Activated gamma-delta T cell treated with Interleukin-2 at 50 U/mL for 16 hours (primary cell): Measurements from ENCODE around the gene DMBT1.

Experiments
- DNase-seq: peaks from one replicate; pipeline ENCODE4 v3.0.0-alpha.2; 2020

Gene DMBT1

DNA sequence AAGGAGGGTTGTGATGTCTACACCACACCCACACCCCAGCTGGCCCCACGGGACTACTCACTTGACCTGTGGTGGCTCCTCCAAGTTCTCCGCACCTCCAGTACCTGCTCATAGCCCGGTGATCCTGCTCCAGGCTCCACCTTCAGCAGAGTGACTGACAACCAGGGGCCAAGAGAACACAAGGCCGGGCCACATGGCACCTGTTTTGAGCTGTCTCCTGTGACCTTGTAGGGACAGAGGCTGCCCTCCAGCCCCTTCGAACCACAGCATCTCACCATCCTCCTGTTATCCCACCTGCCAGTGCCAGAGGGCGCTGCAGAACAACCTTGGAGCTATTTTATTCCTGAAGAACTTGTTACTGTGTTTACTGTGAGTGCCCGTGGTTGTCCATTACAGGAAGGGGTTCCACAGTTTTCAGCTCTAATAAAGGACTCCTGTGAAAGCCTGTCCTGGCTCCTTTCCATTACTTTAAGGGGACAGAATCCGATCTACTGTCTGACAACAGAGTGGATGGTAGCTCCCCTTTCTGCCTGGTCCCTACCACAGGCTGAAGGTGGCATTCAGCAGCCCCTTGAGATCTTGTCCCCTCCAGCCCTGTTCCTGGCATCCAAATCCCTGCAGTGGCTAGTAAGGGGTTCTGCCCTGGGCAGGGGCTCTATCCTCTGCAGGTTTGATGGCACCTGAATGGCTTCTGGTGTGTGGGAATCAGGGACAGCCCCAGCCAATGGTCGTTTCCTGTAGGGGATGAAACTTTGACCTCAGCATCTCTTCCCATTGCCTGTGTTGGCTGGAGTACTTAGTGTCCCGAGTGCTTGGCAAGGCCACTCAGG lies 88.3 kb downstream of the DMBT1 start:
- DNase-seq, result no peak

DNA sequence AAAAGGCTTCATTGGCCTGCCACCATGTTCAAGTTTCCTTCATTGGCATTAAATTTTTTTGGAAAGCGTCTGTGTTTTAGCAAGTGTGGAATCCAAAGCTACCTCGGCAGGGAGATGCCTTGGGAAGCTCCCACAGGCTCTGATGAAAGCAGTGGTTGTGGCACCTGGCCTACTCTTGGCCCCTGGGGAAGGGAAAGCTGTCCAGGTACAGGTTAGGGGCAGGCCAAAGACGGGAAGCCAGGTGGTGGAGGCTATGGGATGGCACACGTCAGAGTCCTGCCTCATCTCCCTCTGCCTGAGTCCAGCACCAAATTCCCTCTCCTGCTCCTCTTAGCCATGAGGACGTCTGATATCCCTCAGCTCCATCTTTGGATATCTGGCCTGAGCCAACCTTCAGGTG lies 89.3 kb downstream of the DMBT1 start:
- no peak for DNase-seq

- no peak for DNase-seq
Measured at GRCh38 chr10:122650331-122650730, 89.8 kb downstream of the DMBT1 start.

- DNase-seq, result no peak
Measured at GRCh38 chr10:122655524-122656307, 95.2 kb downstream of the DMBT1 start.

GRCh38 chr10:122656308-122656705 lies 95.8 kb downstream of the DMBT1 start:
- no peak for DNase-seq

GRCh38 chr10:122656741-122657140 lies 96.2 kb downstream of the DMBT1 start:
- no peak for DNase-seq

DNA sequence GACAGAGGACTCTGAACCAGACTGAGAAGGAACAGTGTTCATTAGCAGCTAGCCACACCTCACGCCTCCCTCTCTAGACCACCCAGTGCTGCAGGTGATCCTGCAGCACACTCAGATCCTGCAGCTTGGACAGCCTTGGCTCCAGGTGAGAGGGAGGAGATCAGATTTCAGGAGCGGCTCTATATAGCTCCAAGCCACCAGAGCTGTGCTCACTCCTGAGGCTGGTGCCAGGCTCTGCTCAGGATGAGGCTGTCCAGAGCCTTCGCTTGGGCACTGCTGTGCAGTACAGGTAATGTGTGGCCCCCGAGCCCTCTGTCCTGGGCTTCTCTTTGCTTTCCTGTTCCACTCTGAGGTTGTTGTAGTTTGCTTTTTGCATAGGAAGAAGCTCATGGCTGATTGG lies 96.7 kb downstream of the DMBT1 start:
- DNase-seq, result no peak

GRCh38 chr10:122657729-122658128 lies 97.2 kb downstream of the DMBT1 start:
- no peak for DNase-seq

DNA sequence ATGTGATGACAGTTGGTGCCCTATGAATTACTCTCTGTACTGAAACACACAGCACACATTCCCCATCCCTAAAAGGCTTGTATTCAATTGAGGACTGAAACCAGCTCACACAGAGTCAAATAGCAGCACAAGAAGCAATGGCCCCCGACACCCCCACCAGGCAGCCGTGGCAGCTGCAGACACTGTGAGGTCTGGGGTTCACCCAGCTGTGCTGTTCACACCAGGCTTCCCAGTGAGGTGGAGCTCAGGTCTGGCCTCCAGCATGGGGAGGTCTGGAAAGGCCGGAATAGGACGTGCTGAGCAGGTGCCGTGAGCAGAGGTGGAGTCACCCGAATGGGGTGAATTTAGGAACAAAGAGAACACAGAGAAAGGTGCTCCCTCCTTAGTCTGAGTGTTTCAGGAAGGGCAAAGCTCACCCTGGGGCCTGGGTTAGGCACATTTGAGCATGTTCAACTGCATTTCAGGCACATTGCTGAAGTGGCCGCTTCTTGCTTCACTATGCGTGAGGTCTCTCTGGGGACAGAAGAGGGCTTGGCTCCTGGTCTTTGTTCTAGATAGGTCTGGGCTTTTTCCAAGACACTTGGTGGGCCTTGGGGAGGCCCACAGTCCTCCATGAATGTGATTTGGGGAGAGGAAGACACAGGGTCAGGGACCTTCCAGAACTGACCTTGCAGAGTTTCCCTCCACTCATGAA lies 97.9 kb downstream of the DMBT1 start:
- no peak for DNase-seq

GRCh38 chr10:122659126-122659525 lies 98.6 kb downstream of the DMBT1 start:
- no peak for DNase-seq

DNA sequence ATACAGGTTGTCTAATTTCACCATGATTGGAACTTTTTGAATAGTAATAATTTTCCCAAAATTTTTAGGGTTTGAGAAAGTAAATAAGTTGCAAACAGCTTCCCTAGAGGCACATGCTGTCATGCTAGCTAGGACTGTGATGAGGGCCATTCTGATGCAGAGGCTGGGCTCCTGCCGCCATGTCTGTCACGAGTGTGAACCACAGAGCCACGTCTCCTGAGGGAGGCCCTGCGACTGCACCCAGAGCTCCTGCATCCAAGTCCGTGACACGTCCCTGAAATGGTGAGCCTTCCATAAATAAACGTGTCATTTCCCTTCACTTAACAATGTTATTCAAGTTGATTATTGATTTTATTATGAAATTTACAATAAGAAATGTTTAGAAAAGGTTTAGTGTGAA lies 99.1 kb downstream of the DMBT1 start:
- DNase-seq, result no peak

DNA sequence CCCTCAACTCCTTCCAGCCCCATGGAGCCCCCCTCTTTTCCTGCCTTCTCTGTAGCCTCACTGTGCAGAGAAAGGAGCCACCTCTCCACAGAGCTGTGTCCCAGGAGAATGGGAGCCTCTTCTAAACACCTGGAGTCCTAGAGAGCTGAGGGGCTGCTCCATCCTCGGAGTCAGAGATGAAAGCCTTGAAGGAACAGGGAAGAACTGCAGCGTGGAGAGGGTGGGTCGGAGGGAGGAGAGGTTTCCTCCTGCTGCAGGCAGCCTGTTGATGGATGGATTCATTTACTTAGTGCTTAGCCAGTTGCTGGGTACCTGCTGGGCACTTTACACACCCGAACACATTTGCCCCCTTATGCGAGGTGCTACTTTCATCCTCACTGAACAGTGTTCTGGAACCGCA lies 100.1 kb downstream of the DMBT1 start:
- DNase-seq, result no peak

DNA sequence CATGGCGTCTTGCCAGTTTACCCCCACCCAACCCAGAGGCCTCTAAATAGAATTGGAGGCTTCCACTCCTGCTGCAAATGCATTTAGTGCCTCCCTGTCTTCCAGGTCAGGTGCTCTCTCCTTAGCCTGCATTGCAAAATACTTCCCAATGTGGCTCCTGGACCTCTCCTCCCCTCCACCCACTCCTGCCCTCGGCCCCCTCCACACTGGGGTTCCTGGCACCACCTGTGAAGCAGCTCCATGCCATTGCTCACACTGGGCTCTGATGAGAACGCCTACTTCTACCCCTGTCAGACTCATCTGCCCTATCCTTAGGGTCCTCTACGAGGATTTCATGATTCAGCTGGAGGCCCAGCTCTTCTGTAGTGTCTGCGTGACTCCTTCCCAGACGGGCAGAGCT lies 101.7 kb downstream of the DMBT1 start:
- DNase-seq, result no peak

DNA sequence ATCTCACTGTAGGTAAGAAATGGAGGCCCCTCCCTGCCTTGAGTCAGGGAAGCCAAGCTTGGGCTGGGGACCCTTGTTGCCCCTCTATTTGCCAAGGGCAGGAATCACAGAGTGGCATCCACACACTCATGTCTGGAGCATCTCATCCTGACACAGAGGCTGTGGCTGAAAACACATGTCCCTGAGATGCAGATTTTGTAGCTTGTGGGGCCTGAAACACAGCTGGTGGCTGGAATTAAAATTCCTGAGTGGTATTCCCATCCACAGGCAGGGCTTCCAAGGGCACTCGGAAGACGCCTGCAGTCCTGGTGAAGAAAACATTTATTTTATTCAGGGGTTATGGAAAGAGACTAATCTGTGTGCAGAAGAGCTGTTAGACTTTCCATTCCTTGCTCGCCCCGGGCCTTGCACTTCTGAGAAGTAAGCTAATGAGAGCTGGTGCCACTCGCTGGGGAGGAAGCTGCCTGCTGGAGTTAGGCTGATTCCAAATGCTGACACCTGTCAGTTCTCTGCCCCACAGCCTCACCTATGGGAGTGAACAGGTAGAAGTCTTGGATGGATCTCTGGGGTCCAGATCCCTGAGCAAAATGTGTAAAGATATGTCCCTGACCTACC lies 103.1 kb downstream of the DMBT1 start:
- no peak for DNase-seq

DNA sequence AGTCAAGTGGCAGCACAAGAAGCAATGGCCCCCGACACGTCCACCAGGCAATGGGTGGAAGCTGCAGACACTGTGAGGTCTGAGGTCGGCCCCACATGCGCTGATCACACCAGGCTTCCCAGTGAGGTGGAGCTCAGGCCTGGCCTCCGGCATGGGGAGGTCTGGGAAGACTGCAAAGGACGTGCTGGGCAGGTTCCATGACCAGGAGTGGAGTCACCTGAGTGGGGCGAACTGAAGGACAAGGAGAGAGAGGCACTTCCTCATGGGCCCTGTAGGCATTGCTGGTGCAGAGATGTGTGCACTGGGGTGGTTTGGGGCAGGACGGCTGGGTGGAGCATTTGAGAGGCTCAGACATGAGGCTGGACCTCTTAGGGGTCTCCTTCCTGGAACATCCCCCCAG lies 103.9 kb downstream of the DMBT1 start:
- DNase-seq, result no peak

GRCh38 chr10:122665329-122665860 lies 104.8 kb downstream of the DMBT1 start:
- DNase-seq, result no peak

- no peak for DNase-seq
Measured at GRCh38 chr10:122665946-122666345, 105.4 kb downstream of the DMBT1 start.

DNA sequence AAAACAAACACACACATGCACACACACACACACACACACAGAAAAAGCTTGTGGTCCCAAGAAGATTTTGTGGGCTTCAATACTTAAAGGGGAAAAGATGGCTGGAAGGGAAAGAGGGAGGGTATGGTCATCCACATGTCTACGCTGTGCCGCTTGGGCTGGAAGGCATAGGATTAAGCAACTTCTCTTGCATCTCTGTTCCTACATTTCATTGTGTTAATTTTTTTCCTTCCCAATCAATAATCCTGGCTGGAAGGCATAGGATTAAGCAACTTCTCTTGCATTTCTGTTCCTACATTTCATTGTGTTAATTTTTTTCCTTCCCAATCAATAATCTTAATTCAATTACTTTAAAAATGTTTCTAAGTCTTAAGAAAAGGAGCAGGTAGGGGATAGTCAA lies 108.5 kb downstream of the DMBT1 start:
- DNase-seq, result no peak

DNA sequence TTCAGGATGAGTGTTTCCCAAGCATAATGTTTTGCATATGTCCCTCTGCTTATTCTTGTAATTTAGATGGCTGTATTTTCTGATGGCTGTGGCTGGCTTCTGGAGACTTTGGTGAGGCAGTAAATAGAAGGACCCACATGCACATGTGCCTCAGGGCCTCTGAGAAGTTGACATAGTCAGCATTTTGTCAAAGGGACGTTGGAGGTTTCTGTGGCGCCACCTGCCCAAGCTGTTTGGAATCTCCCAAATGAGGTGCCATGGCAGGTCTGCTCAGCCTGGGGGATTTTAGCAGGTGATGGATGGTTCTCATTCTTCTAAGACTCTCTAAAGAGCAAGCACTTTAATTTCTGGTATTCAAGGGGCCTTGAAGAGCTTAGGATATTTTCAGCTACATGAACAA lies 109.3 kb downstream of the DMBT1 start:
- DNase-seq, result no peak

DNA sequence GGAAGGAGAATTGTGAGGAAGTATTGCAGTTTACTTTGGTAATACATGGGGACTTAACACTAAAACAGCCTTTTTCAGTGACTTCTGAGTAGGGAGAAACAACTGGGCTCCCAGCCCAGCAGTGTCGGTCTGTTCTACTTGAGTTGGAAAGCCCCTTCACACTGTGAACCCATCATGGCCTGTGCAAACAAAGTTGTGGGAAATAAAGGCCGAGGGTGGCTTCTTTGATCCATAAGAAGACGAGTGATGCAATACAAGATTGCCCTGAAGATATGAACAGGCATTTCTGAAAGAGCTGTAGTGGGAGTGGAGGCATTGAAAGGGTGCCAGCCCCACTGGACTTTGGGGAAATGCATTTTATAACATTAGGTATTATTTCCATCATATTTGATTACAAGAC lies 110.8 kb downstream of the DMBT1 start:
- no peak for DNase-seq

DNA sequence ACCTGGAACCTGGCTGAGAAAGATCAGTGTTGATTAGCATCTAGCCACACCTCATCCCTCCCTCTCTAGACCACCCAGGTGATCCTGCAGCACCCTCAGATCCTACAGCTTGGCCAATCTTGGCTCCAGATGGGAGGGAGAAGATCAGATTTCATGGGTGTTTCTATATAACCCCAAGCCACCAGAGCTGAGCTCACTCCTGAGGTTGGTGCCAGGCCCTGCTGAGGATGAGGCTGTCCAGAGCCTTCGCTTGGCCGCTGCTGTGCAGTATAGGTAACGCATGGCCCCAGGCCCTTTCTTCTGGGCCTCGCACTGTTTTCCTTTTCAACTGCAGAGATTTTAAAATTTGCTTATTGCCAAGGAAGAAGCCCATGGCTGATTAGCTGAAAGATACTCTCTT lies 112.1 kb downstream of the DMBT1 start:
- DNase-seq, result no peak

GRCh38 chr10:122673269-122673668 lies 112.7 kb downstream of the DMBT1 start:
- DNase-seq, result no peak

DNA sequence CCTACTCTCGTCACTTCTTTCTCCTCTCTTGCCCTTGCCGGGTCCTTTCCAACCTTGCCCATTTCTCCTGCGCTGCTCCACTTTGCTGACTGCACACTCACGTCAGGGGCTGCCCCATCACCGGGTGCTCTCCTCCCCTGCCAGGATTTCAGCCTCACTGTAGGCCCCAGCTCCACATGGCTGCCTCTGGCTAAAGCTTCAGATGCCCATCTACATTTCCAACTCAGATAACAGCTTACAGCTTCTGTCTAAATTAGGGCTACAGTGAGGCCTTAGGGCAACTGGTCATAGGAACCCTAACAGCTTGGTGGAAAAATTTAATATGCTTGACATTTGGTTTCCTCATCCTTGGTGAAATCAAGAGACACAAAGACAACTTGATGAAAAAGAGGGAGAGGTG lies 113.2 kb downstream of the DMBT1 start:
- DNase-seq, result no peak
